ENCODE measurements around the gene OR2T29. TPM values are rescaled to one million over a fixed set of nuclear protein-coding genes. Genes with fewer than 3 reads are reported as not detected.
"Not testable (repeated sequence)": the region's sequence is repeated elsewhere in the genome, so short reads cannot be mapped to it uniquely, and the experiment has no call there.

Gene OR2T29
- total and polyA plus RNA-seq, 2 of the 8 experiments (the other 6 are each of a cell fraction or from before 2014, with no cell fraction given) = not detected

DNA sequence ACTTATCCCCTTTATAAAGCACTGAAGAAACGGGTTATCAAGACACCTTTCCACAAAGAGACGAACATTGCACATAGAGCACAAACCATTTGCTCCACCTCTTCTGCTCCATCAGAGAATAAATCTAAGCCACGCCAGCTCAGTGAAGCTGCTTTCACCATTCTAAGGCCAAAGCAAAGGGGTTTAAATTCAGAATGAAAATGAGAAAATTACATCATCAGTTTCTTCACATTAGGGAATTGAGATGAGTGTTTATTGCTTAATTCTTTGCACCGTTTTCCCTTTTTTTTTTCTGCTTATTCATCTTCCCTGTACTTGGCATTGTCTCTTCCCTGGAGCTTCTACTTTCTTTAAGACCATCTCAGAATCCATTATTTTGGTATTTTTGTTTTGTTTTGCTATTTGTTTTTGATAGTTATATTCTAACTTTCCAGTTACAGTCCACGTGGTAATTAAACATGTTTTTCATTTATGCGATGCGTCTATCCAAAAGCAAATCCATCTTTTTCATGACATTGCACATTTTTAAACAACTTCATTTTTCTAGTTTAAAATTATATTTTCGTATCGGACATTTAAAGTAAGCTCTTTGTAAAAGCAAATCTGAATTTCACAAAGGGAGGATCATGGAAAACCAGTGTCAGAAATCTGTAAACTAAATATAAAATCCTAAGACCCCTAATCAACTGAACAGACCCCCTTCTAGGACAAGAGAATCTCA, 13.8 kb upstream of the OR2T29 start (continued):
- TF ChIP-seq, protein P1, sequence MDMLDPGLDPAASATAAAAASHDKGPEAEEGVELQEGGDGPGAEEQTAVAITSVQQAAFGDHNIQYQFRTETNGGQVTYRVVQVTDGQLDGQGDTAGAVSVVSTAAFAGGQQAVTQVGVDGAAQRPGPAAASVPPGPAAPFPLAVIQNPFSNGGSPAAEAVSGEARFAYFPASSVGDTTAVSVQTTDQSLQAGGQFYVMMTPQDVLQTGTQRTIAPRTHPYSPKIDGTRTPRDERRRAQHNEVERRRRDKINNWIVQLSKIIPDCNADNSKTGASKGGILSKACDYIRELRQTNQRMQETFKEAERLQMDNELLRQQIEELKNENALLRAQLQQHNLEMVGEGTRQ (IDR thresholded peaks at IDR 0.05; ENCODE audit: low read length) = no peak
- TF ChIP-seq BCL11A (IDR thresholded peaks at IDR 0.05; ENCODE audit: low read depth in 2 of 2, low read length in 2 of 2) (no peak), NANOG (IDR thresholded peaks at IDR 0.05; ENCODE audit: insufficient read depth, low read depth, low read length, poor library complexity, severe bottlenecking) (no peak), HDAC6 (IDR thresholded peaks at IDR 0.05; ENCODE audit: low read depth, low read length) (no peak)
- TF ChIP-seq, protein P2, sequence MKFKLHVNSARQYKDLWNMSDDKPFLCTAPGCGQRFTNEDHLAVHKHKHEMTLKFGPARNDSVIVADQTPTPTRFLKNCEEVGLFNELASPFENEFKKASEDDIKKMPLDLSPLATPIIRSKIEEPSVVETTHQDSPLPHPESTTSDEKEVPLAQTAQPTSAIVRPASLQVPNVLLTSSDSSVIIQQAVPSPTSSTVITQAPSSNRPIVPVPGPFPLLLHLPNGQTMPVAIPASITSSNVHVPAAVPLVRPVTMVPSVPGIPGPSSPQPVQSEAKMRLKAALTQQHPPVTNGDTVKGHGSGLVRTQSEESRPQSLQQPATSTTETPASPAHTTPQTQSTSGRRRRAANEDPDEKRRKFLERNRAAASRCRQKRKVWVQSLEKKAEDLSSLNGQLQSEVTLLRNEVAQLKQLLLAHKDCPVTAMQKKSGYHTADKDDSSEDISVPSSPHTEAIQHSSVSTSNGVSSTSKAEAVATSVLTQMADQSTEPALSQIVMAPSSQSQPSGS (IDR thresholded peaks at IDR 0.05; ENCODE audit: low read length) = no peak

DNA sequence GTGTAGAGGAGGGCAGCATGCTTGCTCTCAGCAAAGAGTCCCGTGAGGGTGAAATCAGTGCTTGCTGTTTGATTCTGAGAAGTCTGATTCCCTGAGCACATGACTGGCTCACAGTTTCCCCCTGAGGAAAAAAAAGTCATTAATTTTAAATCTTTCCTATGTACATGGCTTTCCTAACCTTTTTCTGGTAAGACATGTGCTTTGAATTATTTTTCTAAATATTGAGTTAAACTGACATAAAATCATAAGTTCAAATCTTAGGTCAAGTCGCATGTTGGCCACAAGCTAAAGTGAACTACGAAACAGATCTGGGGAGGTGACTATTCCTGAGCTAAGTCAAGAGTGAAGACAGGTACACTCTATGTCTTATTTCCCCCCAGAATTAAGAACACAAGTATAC, 12.1 kb upstream of the OR2T29 start, which contains the start of gene OR2T34:
Gene OR2T34 (minus strand): TSS at position 101 of the 400 bp plus-strand sequence. CDS start 0 bp downstream, at position 101.
- H3K4me3 ChIP-seq (ENCODE audit: extremely low read depth in 1 of 4, insufficient read depth in 2 of 4, low read depth in 3 of 4, low read length in 4 of 4); H3K27me3 ChIP-seq (replicated peaks in 1 of 4; ENCODE audit: control insufficient read depth in 3 of 4, extremely low read depth in 1 of 4, insufficient read depth in 3 of 4, low read length in 3 of 4); H4K5ac ChIP-seq (ENCODE audit: insufficient read length, low read depth, low read length); H3K79me1 ChIP-seq (ENCODE audit: low read depth, low read length); H3K56ac ChIP-seq (replicated peaks; ENCODE audit: insufficient read length, low read depth, low read length); H2BK120ac ChIP-seq (replicated peaks; ENCODE audit: low read depth, low read length); H4K91ac ChIP-seq (replicated peaks; ENCODE audit: insufficient read length, low read length); H3K79me2 ChIP-seq (ENCODE audit: control insufficient read depth in 1 of 2, insufficient read depth in 2 of 2, low read length in 2 of 2); H2BK5ac ChIP-seq (ENCODE audit: low read depth, low read length); H3K4ac ChIP-seq (replicated peaks; ENCODE audit: insufficient read length, low read depth, low read length); H2AK5ac ChIP-seq (ENCODE audit: low read depth, low read length); POLR2A ChIA-PET (ENCODE audit: partially characterized antibody); H2AFZ ChIP-seq (ENCODE audit: low read length); H3K23me2 ChIP-seq (ENCODE audit: low read depth, low read length); H3K4me2 ChIP-seq (ENCODE audit: insufficient read depth in 1 of 2, low read depth in 2 of 2, low read length in 2 of 2); H3K9ac ChIP-seq (replicated peaks in 1 of 4; ENCODE audit: extremely low read depth in 1 of 4, low read depth in 3 of 4, low read length in 3 of 4); H3K23ac ChIP-seq (ENCODE audit: insufficient read length); H3K4me1 ChIP-seq (replicated peaks in 1 of 4; ENCODE audit: control insufficient read depth in 3 of 4, insufficient read depth in 4 of 4, low read length in 3 of 4); H3K18ac ChIP-seq (ENCODE audit: extremely low read depth, low read length); H3K14ac ChIP-seq (ENCODE audit: insufficient read length); H3K36me3 ChIP-seq (ENCODE audit: control insufficient read depth in 2 of 4, insufficient read depth in 4 of 4, low read length in 3 of 4); H4K20me1 ChIP-seq (replicated peaks in 1 of 2; ENCODE audit: control insufficient read depth in 1 of 2, insufficient read depth in 2 of 2, low read length in 2 of 2); DNase-seq (ENCODE audit: low read depth in 1 of 2, low spot score in 2 of 2); H4K8ac ChIP-seq (ENCODE audit: extremely low read depth, insufficient read depth, low read length); H2BK20ac ChIP-seq (ENCODE audit: low read length); H2BK12ac ChIP-seq (ENCODE audit: low read depth, low read length); H3K27ac ChIP-seq (ENCODE audit: low read depth, low read length); CTCF ChIA-PET (ENCODE audit: partially characterized antibody); H2BK15ac ChIP-seq (ENCODE audit: low read length): not testable (repeated sequence)
- H3K9me3 ChIP-seq (ENCODE audit: insufficient read depth in 2 of 2, low read depth in 1 of 2, low read length in 1 of 2) = peaks cover 12 to 23% of the 10 kb centered on the region in 2 experiments; a peak in 3 of 4 replicates
- WGBS, 2 experiments (ENCODE audit: extremely low coverage in 1 of 2, insufficient coverage in 1 of 2, insufficient read length in 1 of 2, insufficient replicate concordance in 2 of 2, low coverage in 1 of 2, low lambda C conversion rate in 2 of 2, missing lambda C conversion rate in 1 of 2) = 93% methylated on average over 3 of the region's 3 CpGs; no CpG with 5 or more reads in 1 of the 2 experiments
- peak; percentile 55 for FAIRE-seq
